ENCODE measurements around the gene FAM111A.

The FAM111A gene

GRCh38 chr11:59179121-59179520 is 36.5 kb downstream of the FAM111A start:
- Histone ChIP-seq H3K4me3 (ENCODE audit: insufficient read depth, low read depth, low read length, poor library complexity, severe bottlenecking) (no peak overlapping the region), H3K36me3 (ENCODE audit: control insufficient read depth, insufficient read depth, low read length) (no peaks in the 10 kb centered on the region)

GRCh38 chr11:59180168-59180776 is 37.6 kb downstream of the FAM111A start:
- no peaks in the 10 kb centered on the region for H3K9me3 ChIP-seq (ENCODE audit: control insufficient read depth, low read length)
- H3K4me3 ChIP-seq (ENCODE audit: insufficient read depth, low read depth, low read length, poor library complexity, severe bottlenecking), result no peak overlapping the region
- no peak for DNase-seq
- H3K27ac ChIP-seq (ENCODE audit: insufficient read depth, low read length, poor library complexity, severe bottlenecking), result no peak overlapping the region
- no peaks in the 10 kb centered on the region for H3K27me3 ChIP-seq (replicated peaks; ENCODE audit: control insufficient read depth, insufficient read depth, low read length, poor library complexity, severe bottlenecking)
- H3K4me1 ChIP-seq (ENCODE audit: control insufficient read depth, insufficient read depth, low read length, poor library complexity, severe bottlenecking), result no peaks in the 10 kb centered on the region
- H3K36me3 ChIP-seq (ENCODE audit: control insufficient read depth, insufficient read depth, low read length), result no peaks in the 10 kb centered on the region

More at GRCh38 chr11:59179121-59179520, 36.5 kb downstream of the FAM111A start:
- H3K9me3 ChIP-seq (ENCODE audit: control insufficient read depth, low read length), result no peaks in the 10 kb centered on the region
- no peak for DNase-seq
- no peak overlapping the region for H3K27ac ChIP-seq (ENCODE audit: insufficient read depth, low read length, poor library complexity, severe bottlenecking)
- no peaks in the 10 kb centered on the region for H3K27me3 ChIP-seq (replicated peaks; ENCODE audit: control insufficient read depth, insufficient read depth, low read length, poor library complexity, severe bottlenecking)
- no peaks in the 10 kb centered on the region for H3K4me1 ChIP-seq (ENCODE audit: control insufficient read depth, insufficient read depth, low read length, poor library complexity, severe bottlenecking)

- Histone ChIP-seq H3K36me3 (ENCODE audit: control insufficient read depth, insufficient read depth, low read length) (no peaks in the 10 kb centered on the region), H3K4me1 (ENCODE audit: control insufficient read depth, insufficient read depth, low read length, poor library complexity, severe bottlenecking) (no peaks in the 10 kb centered on the region), H3K27me3 (replicated peaks; ENCODE audit: control insufficient read depth, insufficient read depth, low read length, poor library complexity, severe bottlenecking) (no peaks in the 10 kb centered on the region), H3K27ac (ENCODE audit: insufficient read depth, low read length, poor library complexity, severe bottlenecking) (no peak overlapping the region), H3K9me3 (ENCODE audit: control insufficient read depth, low read length) (no peaks in the 10 kb centered on the region), H3K4me3 (ENCODE audit: insufficient read depth, low read depth, low read length, poor library complexity, severe bottlenecking) (no peak overlapping the region)
- DNase-seq, result no peak
Observed at GRCh38 chr11:59180907-59181306, 38.3 kb downstream of the FAM111A start.

- Histone ChIP-seq H3K36me3 (ENCODE audit: control insufficient read depth, insufficient read depth, low read length) (no peaks in the 10 kb centered on the region), H3K27ac (ENCODE audit: insufficient read depth, low read length, poor library complexity, severe bottlenecking) (no peak overlapping the region), H3K4me1 (ENCODE audit: control insufficient read depth, insufficient read depth, low read length, poor library complexity, severe bottlenecking) (no peaks in the 10 kb centered on the region), H3K27me3 (replicated peaks; ENCODE audit: control insufficient read depth, insufficient read depth, low read length, poor library complexity, severe bottlenecking) (no peaks in the 10 kb centered on the region), H3K9me3 (ENCODE audit: control insufficient read depth, low read length) (no peaks in the 10 kb centered on the region), H3K4me3 (ENCODE audit: insufficient read depth, low read depth, low read length, poor library complexity, severe bottlenecking) (no peak overlapping the region)
- no peak for DNase-seq
Observed at GRCh38 chr11:59181746-59182456, 39.2 kb downstream of the FAM111A start.

GRCh38 chr11:59182457-59183151 is 39.9 kb downstream of the FAM111A start:
- Histone ChIP-seq H3K4me3 (ENCODE audit: insufficient read depth, low read depth, low read length, poor library complexity, severe bottlenecking) (no peak overlapping the region), H3K36me3 (ENCODE audit: control insufficient read depth, insufficient read depth, low read length) (no peaks in the 10 kb centered on the region), H3K9me3 (ENCODE audit: control insufficient read depth, low read length) (no peaks in the 10 kb centered on the region), H3K4me1 (ENCODE audit: control insufficient read depth, insufficient read depth, low read length, poor library complexity, severe bottlenecking) (no peaks in the 10 kb centered on the region), H3K27ac (ENCODE audit: insufficient read depth, low read length, poor library complexity, severe bottlenecking) (no peak overlapping the region), H3K27me3 (replicated peaks; ENCODE audit: control insufficient read depth, insufficient read depth, low read length, poor library complexity, severe bottlenecking) (no peaks in the 10 kb centered on the region)
- DNase-seq, result no peak

- Histone ChIP-seq H3K4me1 (ENCODE audit: control insufficient read depth, insufficient read depth, low read length, poor library complexity, severe bottlenecking) (no peaks in the 10 kb centered on the region), H3K27ac (ENCODE audit: insufficient read depth, low read length, poor library complexity, severe bottlenecking) (no peak overlapping the region), H3K27me3 (replicated peaks; ENCODE audit: control insufficient read depth, insufficient read depth, low read length, poor library complexity, severe bottlenecking) (no peaks in the 10 kb centered on the region), H3K36me3 (ENCODE audit: control insufficient read depth, insufficient read depth, low read length) (no peaks in the 10 kb centered on the region), H3K9me3 (ENCODE audit: control insufficient read depth, low read length) (no peaks in the 10 kb centered on the region), H3K4me3 (ENCODE audit: insufficient read depth, low read depth, low read length, poor library complexity, severe bottlenecking) (no peak overlapping the region)
- DNase-seq, result no peak
Observed at GRCh38 chr11:59183771-59184170, 41.1 kb downstream of the FAM111A start.

- Histone ChIP-seq H3K27me3 (replicated peaks; ENCODE audit: control insufficient read depth, insufficient read depth, low read length, poor library complexity, severe bottlenecking) (no peaks in the 10 kb centered on the region), H3K9me3 (ENCODE audit: control insufficient read depth, low read length) (no peaks in the 10 kb centered on the region), H3K4me3 (ENCODE audit: insufficient read depth, low read depth, low read length, poor library complexity, severe bottlenecking) (no peak overlapping the region), H3K4me1 (ENCODE audit: control insufficient read depth, insufficient read depth, low read length, poor library complexity, severe bottlenecking) (no peaks in the 10 kb centered on the region), H3K27ac (ENCODE audit: insufficient read depth, low read length, poor library complexity, severe bottlenecking) (no peak overlapping the region), H3K36me3 (ENCODE audit: control insufficient read depth, insufficient read depth, low read length) (no peaks in the 10 kb centered on the region)
- DNase-seq, result no peak
Observed at GRCh38 chr11:59184691-59185339, 42.2 kb downstream of the FAM111A start.

GRCh38 chr11:59185386-59185945 is 42.8 kb downstream of the FAM111A start:
- H3K36me3 ChIP-seq (ENCODE audit: control insufficient read depth, insufficient read depth, low read length), result no peaks in the 10 kb centered on the region
- no peaks in the 10 kb centered on the region for H3K27me3 ChIP-seq (replicated peaks; ENCODE audit: control insufficient read depth, insufficient read depth, low read length, poor library complexity, severe bottlenecking)
- no peak for DNase-seq
- H3K9me3 ChIP-seq (ENCODE audit: control insufficient read depth, low read length), result no peaks in the 10 kb centered on the region
- H3K4me3 ChIP-seq (ENCODE audit: insufficient read depth, low read depth, low read length, poor library complexity, severe bottlenecking), result no peak overlapping the region
- no peak overlapping the region for H3K27ac ChIP-seq (ENCODE audit: insufficient read depth, low read length, poor library complexity, severe bottlenecking)
- no peaks in the 10 kb centered on the region for H3K4me1 ChIP-seq (ENCODE audit: control insufficient read depth, insufficient read depth, low read length, poor library complexity, severe bottlenecking)

GRCh38 chr11:59186130-59186594 is 43.5 kb downstream of the FAM111A start:
- no peaks in the 10 kb centered on the region for H3K4me1 ChIP-seq (ENCODE audit: control insufficient read depth, insufficient read depth, low read length, poor library complexity, severe bottlenecking)
- H3K27me3 ChIP-seq (replicated peaks; ENCODE audit: control insufficient read depth, insufficient read depth, low read length, poor library complexity, severe bottlenecking), result no peaks in the 10 kb centered on the region
- peak in 2 of 3 donors; percentile 8 to 36 for DNase-seq
- H3K36me3 ChIP-seq (ENCODE audit: control insufficient read depth, insufficient read depth, low read length), result no peaks in the 10 kb centered on the region
- H3K9me3 ChIP-seq (ENCODE audit: control insufficient read depth, low read length), result no peaks in the 10 kb centered on the region
- no peak overlapping the region for H3K27ac ChIP-seq (ENCODE audit: insufficient read depth, low read length, poor library complexity, severe bottlenecking)
- no peak overlapping the region for H3K4me3 ChIP-seq (ENCODE audit: insufficient read depth, low read depth, low read length, poor library complexity, severe bottlenecking)

Measured in effector memory CD4-positive, alpha-beta T cell (primary cell).